Measurements from ENCODE around the gene BAMBI.

- TF ChIP-seq, protein P1, sequence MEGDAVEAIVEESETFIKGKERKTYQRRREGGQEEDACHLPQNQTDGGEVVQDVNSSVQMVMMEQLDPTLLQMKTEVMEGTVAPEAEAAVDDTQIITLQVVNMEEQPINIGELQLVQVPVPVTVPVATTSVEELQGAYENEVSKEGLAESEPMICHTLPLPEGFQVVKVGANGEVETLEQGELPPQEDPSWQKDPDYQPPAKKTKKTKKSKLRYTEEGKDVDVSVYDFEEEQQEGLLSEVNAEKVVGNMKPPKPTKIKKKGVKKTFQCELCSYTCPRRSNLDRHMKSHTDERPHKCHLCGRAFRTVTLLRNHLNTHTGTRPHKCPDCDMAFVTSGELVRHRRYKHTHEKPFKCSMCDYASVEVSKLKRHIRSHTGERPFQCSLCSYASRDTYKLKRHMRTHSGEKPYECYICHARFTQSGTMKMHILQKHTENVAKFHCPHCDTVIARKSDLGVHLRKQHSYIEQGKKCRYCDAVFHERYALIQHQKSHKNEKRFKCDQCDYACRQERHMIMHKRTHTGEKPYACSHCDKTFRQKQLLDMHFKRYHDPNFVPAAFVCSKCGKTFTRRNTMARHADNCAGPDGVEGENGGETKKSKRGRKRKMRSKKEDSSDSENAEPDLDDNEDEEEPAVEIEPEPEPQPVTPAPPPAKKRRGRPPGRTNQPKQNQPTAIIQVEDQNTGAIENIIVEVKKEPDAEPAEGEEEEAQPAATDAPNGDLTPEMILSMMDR (IDR thresholded peaks at IDR 0.05) = no peak
- TF ChIP-seq POLR2A (IDR thresholded peaks at IDR 0.05) = no peak
Measured at GRCh38 chr10:28698075-28698474, 20.8 kb downstream of the BAMBI start.
